Measurements from ENCODE around the gene MEX3D. TPM values are rescaled to one million over a fixed set of nuclear protein-coding genes. Genes with fewer than 3 reads are reported as not detected.

The MEX3D gene
- total RNA-seq, 1 donor from 2014 or later, result 43.4 TPM

DNA sequence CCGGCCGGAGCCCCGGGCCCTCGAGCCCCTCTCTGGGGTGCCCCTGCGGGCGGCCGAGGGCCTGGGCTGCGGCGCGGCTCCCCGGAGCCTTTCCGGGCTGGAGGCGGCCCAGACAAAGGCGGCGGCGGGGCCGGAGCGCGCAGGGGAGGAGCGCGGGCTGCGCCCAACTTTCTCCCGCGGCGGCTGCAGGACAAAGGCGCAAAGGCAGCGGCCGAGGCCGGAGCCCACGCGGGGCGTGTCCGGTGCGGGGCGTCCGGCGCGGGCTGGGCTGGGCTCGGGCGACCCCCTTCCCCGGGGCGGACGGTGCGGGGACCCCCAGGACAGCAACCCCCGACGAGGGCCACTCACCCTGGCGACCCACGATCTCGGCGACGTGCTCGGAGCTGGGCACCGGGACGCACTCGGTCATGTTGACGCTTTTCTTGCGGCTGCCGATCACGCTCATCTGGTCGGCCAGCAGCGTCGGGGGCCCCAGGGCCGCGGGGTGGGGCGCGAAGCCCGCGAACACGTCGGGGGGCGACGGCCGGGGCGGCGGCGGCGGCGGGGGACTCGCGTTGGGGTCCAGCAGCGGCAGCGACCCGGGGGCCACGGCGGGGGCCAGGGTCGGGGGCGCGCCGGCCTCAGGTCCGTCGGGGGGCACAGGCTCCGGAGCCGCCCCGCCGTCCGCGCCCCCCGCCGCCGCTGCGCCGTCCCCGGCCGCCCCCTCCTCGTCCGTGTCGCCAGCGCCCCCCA lies 843 bp downstream of the MEX3D start:
- DNase-seq (ENCODE audit: low read depth), result no peak
- Histone ChIP-seq H3K4me3 (ENCODE audit: low read depth, low read length) (peak overlapping the region; percentile 71), H3K36me3 (ENCODE audit: control insufficient read depth, insufficient read depth, low read length) (peaks cover 4% of the 10 kb centered on the region), H3K27me3 (ENCODE audit: control insufficient read depth, insufficient read depth, low read length) (no peaks in the 10 kb centered on the region)
- no peak for FAIRE-seq
- TF ChIP-seq, protein P1, sequence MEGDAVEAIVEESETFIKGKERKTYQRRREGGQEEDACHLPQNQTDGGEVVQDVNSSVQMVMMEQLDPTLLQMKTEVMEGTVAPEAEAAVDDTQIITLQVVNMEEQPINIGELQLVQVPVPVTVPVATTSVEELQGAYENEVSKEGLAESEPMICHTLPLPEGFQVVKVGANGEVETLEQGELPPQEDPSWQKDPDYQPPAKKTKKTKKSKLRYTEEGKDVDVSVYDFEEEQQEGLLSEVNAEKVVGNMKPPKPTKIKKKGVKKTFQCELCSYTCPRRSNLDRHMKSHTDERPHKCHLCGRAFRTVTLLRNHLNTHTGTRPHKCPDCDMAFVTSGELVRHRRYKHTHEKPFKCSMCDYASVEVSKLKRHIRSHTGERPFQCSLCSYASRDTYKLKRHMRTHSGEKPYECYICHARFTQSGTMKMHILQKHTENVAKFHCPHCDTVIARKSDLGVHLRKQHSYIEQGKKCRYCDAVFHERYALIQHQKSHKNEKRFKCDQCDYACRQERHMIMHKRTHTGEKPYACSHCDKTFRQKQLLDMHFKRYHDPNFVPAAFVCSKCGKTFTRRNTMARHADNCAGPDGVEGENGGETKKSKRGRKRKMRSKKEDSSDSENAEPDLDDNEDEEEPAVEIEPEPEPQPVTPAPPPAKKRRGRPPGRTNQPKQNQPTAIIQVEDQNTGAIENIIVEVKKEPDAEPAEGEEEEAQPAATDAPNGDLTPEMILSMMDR (IDR thresholded peaks at IDR 0.05; ENCODE audit: insufficient read depth, low read length, severe bottlenecking), result no peak

DNA sequence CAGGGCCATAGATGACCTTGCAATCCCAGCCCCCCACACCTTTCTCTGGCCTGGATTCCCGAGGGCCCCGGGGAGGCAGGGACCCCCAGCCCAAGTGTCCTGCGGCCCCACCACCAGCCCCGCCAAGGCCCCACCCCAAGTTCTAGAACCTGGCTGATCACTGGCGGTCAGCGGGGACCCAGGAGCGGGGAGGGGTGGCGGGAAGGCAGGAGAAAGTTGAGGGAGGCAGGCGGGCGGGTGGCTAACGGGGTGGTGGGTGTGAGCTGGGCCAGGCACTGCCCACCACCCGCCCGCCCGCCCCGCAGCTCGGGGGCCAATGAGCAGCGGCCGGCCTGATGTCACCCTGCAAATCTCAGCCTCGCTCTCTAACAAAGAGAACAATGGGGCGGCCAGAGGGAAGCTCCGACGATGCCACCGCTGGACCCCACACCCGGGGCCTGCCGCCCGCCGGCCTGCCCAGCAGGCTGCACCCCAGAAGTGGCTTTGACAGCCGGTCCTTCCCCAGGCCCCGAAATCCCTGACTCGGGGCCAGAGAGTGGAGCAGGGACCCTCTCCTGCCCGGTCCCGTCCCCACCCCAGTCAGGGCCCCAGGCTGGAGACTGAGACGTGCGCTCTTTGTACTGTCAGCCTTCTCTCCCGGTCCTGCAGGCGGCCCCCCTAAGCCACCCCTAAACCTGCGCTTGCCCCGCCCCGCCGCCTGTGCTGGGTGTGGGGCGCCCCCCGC lies 1.6 kb downstream of the MEX3D start:
- FAIRE-seq, result no peak

DNA sequence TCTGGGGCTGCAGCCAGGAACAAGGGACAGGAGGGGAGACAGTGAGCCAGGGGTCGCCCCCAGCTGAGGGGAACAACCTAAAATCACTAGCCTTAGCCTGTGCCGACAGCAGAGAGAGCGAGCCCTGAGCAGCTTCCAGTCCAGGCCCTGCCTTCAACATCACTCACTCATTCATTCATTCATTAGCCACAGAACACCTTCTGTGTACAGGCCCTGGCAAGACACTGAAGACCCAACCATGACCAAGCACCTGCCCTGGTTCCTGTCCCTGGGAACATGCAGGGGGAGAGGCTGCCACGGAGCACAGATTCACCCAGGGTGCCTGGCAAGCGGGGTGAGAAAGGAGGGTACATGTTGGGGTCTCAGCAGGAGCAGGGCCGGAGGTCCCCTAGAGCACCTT lies 4.9 kb downstream of the MEX3D start:
- DNase-seq (ENCODE audit: low read depth) (no peak), FAIRE-seq (no peak)
- peaks cover 4% of the 10 kb centered on the region for H3K36me3 ChIP-seq (ENCODE audit: control insufficient read depth, insufficient read depth, low read length)
- no peak overlapping the region for H3K4me3 ChIP-seq (ENCODE audit: low read depth, low read length)
- no peaks in the 10 kb centered on the region for H3K27me3 ChIP-seq (ENCODE audit: control insufficient read depth, insufficient read depth, low read length)
- TF ChIP-seq, protein P1 (IDR thresholded peaks at IDR 0.05; ENCODE audit: insufficient read depth, low read length, severe bottlenecking), result no peak

More for the DNA sequence above, 1.6 kb downstream of the MEX3D start:
- Histone ChIP-seq H3K4me3 (ENCODE audit: low read depth, low read length) (peak overlapping the region; percentile 71), H3K27me3 (ENCODE audit: control insufficient read depth, insufficient read depth, low read length) (no peaks in the 10 kb centered on the region), H3K36me3 (ENCODE audit: control insufficient read depth, insufficient read depth, low read length) (peaks cover 4% of the 10 kb centered on the region)
- DNase-seq (ENCODE audit: low read depth), result peak; percentile 47
- TF ChIP-seq, protein P1 (IDR thresholded peaks at IDR 0.05; ENCODE audit: insufficient read depth, low read length, severe bottlenecking), result no peak

DNA sequence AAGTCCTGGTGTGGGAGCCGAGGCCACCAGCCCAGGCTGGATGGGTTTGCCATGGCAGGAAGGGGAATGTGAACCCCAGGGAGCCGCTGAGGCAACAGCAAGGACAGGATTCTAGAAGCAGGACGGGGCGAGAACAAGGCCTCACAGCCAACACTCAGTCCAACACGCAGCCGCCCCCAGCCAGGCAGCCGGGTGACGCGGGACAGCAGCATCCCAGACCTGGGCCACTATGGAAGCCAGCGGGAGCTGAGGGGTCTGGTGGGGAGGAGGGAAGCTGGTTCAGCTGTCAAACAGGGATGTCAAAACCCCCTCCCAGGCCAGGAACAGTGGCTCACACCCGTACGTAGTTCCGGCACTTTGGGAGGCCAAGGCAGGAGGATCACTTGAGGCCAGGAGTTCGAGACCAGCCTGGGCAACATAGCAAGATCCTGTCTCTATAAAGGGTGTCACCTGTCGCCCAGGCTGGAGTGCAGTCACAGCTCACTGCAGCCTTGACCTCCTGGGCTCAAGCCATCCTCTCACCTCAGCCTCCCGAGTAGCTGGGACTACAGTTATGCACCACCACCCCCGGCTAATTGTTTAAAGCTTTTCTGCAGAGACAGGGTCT lies 6.8 kb downstream of the MEX3D start:
- DNase-seq (ENCODE audit: low read depth), result no peak
- peaks cover 6% of the 10 kb centered on the region for H3K36me3 ChIP-seq (ENCODE audit: control insufficient read depth, insufficient read depth, low read length)
- no peaks in the 10 kb centered on the region for H3K27me3 ChIP-seq (ENCODE audit: control insufficient read depth, insufficient read depth, low read length)
- TF ChIP-seq, protein P1 (IDR thresholded peaks at IDR 0.05; ENCODE audit: insufficient read depth, low read length, severe bottlenecking), result no peak
- H3K4me3 ChIP-seq (ENCODE audit: low read depth, low read length), result no peak overlapping the region
- no peak for FAIRE-seq

DNA sequence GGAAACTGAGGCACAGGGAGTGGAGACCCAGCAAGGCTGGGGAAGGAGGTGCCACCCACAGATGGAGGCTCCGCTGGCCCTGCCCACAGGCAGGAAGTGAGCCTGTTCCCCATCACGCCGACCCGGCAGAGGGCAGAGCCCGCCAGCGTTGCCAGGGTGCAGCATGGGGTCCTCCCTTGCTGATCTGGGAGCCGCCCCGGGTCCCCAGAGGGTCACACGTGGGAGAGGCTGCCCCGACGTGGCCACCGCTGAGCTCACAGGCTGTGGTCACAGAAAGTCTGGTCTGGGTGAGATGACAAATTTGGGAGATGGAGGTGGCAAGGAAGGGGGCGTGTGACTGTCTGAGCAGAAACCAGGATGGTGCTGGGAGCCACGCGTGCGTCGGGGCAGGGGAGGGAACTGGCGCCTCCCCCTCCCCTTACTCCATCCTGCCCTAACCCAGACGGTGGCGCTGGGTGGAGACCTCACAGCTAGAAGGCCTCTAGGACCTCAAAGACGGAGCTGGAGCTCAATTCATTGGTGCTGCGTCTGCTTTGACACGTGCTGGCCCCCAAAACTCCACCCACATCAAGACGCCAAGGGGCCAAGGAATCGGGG lies 7.7 kb downstream of the MEX3D start:
- H3K4me3 ChIP-seq (ENCODE audit: low read depth, low read length), result no peak overlapping the region
- no peak for FAIRE-seq
- TF ChIP-seq, protein P1 (IDR thresholded peaks at IDR 0.05; ENCODE audit: insufficient read depth, low read length, severe bottlenecking), result no peak
- no peaks in the 10 kb centered on the region for H3K27me3 ChIP-seq (ENCODE audit: control insufficient read depth, insufficient read depth, low read length)
- DNase-seq (ENCODE audit: low read depth), result no peak
- peaks cover 3% of the 10 kb centered on the region for H3K36me3 ChIP-seq (ENCODE audit: control insufficient read depth, insufficient read depth, low read length)

Data from bronchial epithelial cell (primary cell).